K562 (cell line): ENCODE data around the gene SLC35G6. TPM values are rescaled to one million over a fixed set of nuclear protein-coding genes. Genes with fewer than 3 reads are reported as not detected.

Source experiments
- EP400 ChIP-seq: fragments of 450-650 bp; IDR thresholded peaks from 2 replicates; pipeline ENCODE4 v1.6.1; 2017; ENCODE audit warnings: antibody characterized with exemption, mild to moderate bottlenecking, moderate library complexity
- FOXK1 ChIP-seq: sonication (generic); formaldehyde crosslinking; IDR thresholded peaks from 2 replicates; pipeline ENCODE4 v1.8.0; 2022; ENCODE audit warnings: missing genetic modification reagents, mild to moderate bottlenecking, borderline replicate concordance
- GTF2A2 ChIP-seq: IDR thresholded peaks from 2 replicates; pipeline ENCODE4 v1.6.1; 2016; ENCODE audit warnings: mild to moderate bottlenecking, missing genetic modification characterization, missing compliant biosample characterization
- GTF3C2 ChIP-seq: IDR thresholded peaks from 3 replicates; pipeline ENCODE4 v1.6.1; 2011; ENCODE audit warnings: borderline replicate concordance, mild to moderate bottlenecking, moderate library complexity; ENCODE audit not compliant: insufficient read length; ENCODE audit errors: extremely low read depth
- HDAC3 ChIP-seq: fragments of 450-650 bp; IDR thresholded peaks from 2 replicates; pipeline ENCODE4 v1.6.1; 2018; ENCODE audit warnings: borderline replicate concordance, mild to moderate bottlenecking, moderate library complexity; ENCODE audit not compliant: partially characterized antibody
- L3MBTL2 ChIP-seq: fragments of 450-650 bp; IDR thresholded peaks from 2 replicates; pipeline ENCODE4 v1.6.1; 2016; ENCODE audit warnings: mild to moderate bottlenecking, moderate library complexity
- PBX2 ChIP-seq, 2 experiments: IDR thresholded peaks in 1 of 2; conservative IDR thresholded peaks in 1 of 2; 2 replicates each; pipeline ENCODE4 v1.6.1; 2016; ENCODE audit warnings: low read depth in 2 of 2, mild to moderate bottlenecking in 1 of 2, missing compliant biosample characterization in 1 of 2, missing genetic modification characterization in 1 of 2, moderate library complexity in 1 of 2
- POLR2A ChIP-seq: fragments of 450-650 bp; conservative IDR thresholded peaks from 2 replicates; pipeline ENCODE4 v1.6.1; 2016
- RBM17 ChIP-seq: fragments of 200-400 bp; formaldehyde crosslinking; IDR thresholded peaks from 2 replicates; pipeline ENCODE4 v1.6.1; 2017; ENCODE audit warnings: low read depth, mild to moderate bottlenecking, low read length, borderline replicate concordance
- THRB ChIP-seq: fragments of 450-650 bp; formaldehyde crosslinking; conservative IDR thresholded peaks from 2 replicates; pipeline ENCODE4 v1.4.0; 2022; ENCODE audit warnings: mild to moderate bottlenecking, missing genetic modification characterization
- ZNF407 ChIP-seq: fragments of 450-650 bp; IDR thresholded peaks from 2 replicates; pipeline ENCODE4 v1.6.1; 2016; ENCODE audit warnings: low read depth
- ZNF668 ChIP-seq: fragments of 250-450 bp; sonication (Bioruptor Pico); IDR thresholded peaks from 2 replicates; pipeline ENCODE4 v1.8.0; 2022; ENCODE audit warnings: mild to moderate bottlenecking, inconsistent platforms
- ZNF764 ChIP-seq: fragments of 250-450 bp; sonication (Bioruptor Pico); IDR thresholded peaks from 2 replicates; pipeline ENCODE4 v1.4.0; 2020; ENCODE audit warnings: low read depth, mild to moderate bottlenecking, moderate library complexity
- polyA plus RNA-seq, 8 experiments: library from polyadenylated mRNA; depleted of rRNA in 4 of 8; stranded (reverse) in 5 of 8; unstranded in 3 of 8; fragments of >200 nt; fragmentation: Nextera tagmentation in 2 of 8; fragmentation: Illumina TruSeq in 1 of 8; extraction: Ambion mirVana in 2 of 8; extraction: Trizol in 1 of 8; gene quantifications; 2 replicates each; pipeline versions ENCODE4 v1.2.1 to v1.2.3, GENCODE V29; 2011 to 2014; ENCODE audit warnings: inconsistent platforms in 1 of 8, missing spikeins in 1 of 8
- total RNA-seq, 7 experiments: library from RNA; depleted of rRNA in 6 of 7; stranded (reverse); fragments of >200 nt in 6 of 7; fragmentation: Illumina TruSeq in 2 of 7; extraction: Trizol in 2 of 7; gene quantifications; 2 replicates each; pipeline versions ENCODE4 v1.2.1 to v1.2.3, GENCODE V29; 2011 to 2021; ENCODE audit warnings: low replicate concordance in 1 of 7

Gene SLC35G6
- total and polyA plus RNA-seq, 9 of the 15 experiments (the other 6 are each of a cell fraction or from before 2014, with no cell fraction given), result not detected

- TF ChIP-seq PBX2 (CRISPR knock-in tag; IDR thresholded peaks at IDR 0.05; ENCODE audit: low read depth) (no peak), PBX2 (tag; conservative IDR thresholded peaks at IDR 0.05; ENCODE audit: low read depth) (no peak), GTF3C2 (no peak), L3MBTL2 (0 out of 2 replicates have a peak, but pooled peaks have one; percentile 9), GTF2A2 (tag) (no peak), ZNF764 (CRISPR knock-in tag) (no peak), THRB (CRISPR knock-in tag) (no peak), RBM17 (no peak), HDAC3 (no peak), ZNF407 (no peak), POLR2A (peak; percentile 49; the same call in 1 of the 2 replicates), ZNF668 (CRISPR knock-in tag) (no peak), EP400 (peak; percentile 22; the same call in 1 of the 2 replicates), FOXK1 (CRISPR knock-in tag) (no peak)
Measured at GRCh38 chr17:7445619-7445968, 35.7 kb upstream of the SLC35G6 start (continued).
